Tibial artery (tissue), 4 donors: ENCODE results near the gene MISP.
"Not testable (repeated sequence)": the region's sequence is repeated elsewhere in the genome, so short reads cannot be mapped to it uniquely, and the experiment has no call there.

Experiments
- DNase-seq, 2 donors: peaks; one replicate each; pipeline ENCODE4 v3.0.0-alpha.2; 2019
- H3K27ac ChIP-seq, 2 donors: fragments of 200-600 bp; sonication (generic) in 1 of 2; 1 replicate in 1 of 2; 2 replicates in 1 of 2; pipeline ENCODE4 v1.5.1; 2018 to 2019; ENCODE audit warnings: mild to moderate bottlenecking in 1 of 2
- H3K27me3 ChIP-seq, 2 donors: fragments of 200-600 bp; sonication (generic) in 1 of 2; one replicate each; pipeline versions ENCODE4 v1.5.1 to v1.6.0; 2016 to 2019
- H3K36me3 ChIP-seq, 3 donors: fragments of 200-600 bp; sonication (generic) in 2 of 3; one replicate each; pipeline ENCODE4 v1.5.1; 2016 to 2019; ENCODE audit warnings: mild to moderate bottlenecking in 2 of 3
- H3K4me1 ChIP-seq, 4 donors: fragments of 200-600 bp; sonication (generic) in 2 of 4; 1 replicate in 3 of 4; 2 replicates in 1 of 4; pipeline ENCODE4 v1.5.1; 2016 to 2019
- H3K4me3 ChIP-seq, 2 donors: fragments of 200-600 bp; sonication (generic) in 1 of 2; 1 replicate in 1 of 2; 2 replicates in 1 of 2; pipeline ENCODE4 v1.5.1; 2018 to 2019; ENCODE audit warnings: mild to moderate bottlenecking in 2 of 2
- H3K9me3 ChIP-seq, 3 donors: fragments of 200-600 bp; sonication (generic) in 1 of 3; one replicate each; pipeline ENCODE4 v1.5.1; 2016 to 2019
- intact Hi-C: fragments of 100-400 bp; cut with DNase I; formaldehyde crosslinking; loops from one replicate; pipeline ENCODE4 v1.15.0; 2023; ENCODE audit warnings: low total_unique reads
- TF ChIP-seq, protein P1 (sequence below), 2 experiments: fragments of 200-600 bp in 1 of 2; fragments of 450-650 bp in 1 of 2; IDR thresholded peaks; one replicate each; pipeline ENCODE4 v1.5.1; 2017 to 2019; ENCODE audit warnings: antibody characterized with exemption in 2 of 2, mild to moderate bottlenecking in 1 of 2, moderate library complexity in 1 of 2

The MISP gene

DNA sequence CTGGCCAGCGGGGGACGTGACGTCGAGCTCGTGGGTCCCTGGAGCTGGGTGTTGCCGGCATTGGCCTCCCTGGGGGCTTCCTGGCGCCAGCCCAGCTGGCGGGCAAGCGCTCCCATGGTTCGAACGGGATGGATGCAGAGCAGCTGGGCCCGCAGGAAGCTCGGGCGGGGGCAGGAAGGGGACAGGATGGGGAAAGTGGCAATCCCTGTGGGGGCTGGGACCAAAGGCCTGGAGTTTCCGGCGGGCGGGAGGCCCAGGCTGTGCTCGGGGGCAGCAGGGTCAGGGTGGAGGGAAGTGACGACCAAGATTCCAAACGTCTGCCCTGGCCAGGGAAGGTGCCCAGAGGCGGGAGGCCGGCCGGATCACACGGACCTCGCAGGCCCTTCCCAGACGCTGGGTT is 22.9 kb upstream of the MISP start:
- no peak overlapping the region for H3K27ac ChIP-seq
- DNase-seq, result no peak

DNA sequence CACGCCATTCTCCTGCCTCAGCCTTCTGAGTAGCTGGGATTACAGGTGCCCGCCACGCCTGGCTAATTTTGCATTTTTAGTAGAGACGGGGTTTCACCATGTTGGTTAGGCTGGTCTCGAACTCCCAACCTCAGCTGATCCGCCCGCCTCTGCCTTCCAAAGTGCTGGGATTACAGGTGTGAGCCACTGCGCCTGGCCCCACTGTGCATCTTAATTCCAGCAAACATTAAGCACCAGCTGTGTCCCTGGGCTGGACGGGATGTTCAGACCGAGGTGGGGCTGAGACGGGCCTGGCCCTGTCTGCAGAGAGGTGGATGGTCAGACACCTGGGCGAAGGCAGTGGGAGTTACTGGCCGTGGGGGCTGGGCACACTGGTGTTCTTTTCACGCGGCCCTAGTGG is 21.3 kb upstream of the MISP start:
- intact Hi-C loops, H3K9me3 ChIP-seq, H3K36me3 ChIP-seq, H3K4me3 ChIP-seq, H3K27me3 ChIP-seq, DNase-seq, H3K27ac ChIP-seq, H3K4me1 ChIP-seq: not testable (repeated sequence)

More for the DNA sequence above, 22.9 kb upstream of the MISP start:
- intact Hi-C loops, result no loop called here
- Histone ChIP-seq H3K4me1 (no peaks in the 10 kb centered on the region), H3K9me3 (no peaks in the 10 kb centered on the region), H3K27me3 (peaks cover 0 to 11% of the 10 kb centered on the region in 2 donors), H3K36me3 (peaks cover 0 to 5% (median 0%) of the 10 kb centered on the region in 3 donors), H3K4me3 (no peak overlapping the region)
- TF ChIP-seq, protein P1, sequence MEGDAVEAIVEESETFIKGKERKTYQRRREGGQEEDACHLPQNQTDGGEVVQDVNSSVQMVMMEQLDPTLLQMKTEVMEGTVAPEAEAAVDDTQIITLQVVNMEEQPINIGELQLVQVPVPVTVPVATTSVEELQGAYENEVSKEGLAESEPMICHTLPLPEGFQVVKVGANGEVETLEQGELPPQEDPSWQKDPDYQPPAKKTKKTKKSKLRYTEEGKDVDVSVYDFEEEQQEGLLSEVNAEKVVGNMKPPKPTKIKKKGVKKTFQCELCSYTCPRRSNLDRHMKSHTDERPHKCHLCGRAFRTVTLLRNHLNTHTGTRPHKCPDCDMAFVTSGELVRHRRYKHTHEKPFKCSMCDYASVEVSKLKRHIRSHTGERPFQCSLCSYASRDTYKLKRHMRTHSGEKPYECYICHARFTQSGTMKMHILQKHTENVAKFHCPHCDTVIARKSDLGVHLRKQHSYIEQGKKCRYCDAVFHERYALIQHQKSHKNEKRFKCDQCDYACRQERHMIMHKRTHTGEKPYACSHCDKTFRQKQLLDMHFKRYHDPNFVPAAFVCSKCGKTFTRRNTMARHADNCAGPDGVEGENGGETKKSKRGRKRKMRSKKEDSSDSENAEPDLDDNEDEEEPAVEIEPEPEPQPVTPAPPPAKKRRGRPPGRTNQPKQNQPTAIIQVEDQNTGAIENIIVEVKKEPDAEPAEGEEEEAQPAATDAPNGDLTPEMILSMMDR (IDR thresholded peaks at IDR 0.05), result no peak

DNA sequence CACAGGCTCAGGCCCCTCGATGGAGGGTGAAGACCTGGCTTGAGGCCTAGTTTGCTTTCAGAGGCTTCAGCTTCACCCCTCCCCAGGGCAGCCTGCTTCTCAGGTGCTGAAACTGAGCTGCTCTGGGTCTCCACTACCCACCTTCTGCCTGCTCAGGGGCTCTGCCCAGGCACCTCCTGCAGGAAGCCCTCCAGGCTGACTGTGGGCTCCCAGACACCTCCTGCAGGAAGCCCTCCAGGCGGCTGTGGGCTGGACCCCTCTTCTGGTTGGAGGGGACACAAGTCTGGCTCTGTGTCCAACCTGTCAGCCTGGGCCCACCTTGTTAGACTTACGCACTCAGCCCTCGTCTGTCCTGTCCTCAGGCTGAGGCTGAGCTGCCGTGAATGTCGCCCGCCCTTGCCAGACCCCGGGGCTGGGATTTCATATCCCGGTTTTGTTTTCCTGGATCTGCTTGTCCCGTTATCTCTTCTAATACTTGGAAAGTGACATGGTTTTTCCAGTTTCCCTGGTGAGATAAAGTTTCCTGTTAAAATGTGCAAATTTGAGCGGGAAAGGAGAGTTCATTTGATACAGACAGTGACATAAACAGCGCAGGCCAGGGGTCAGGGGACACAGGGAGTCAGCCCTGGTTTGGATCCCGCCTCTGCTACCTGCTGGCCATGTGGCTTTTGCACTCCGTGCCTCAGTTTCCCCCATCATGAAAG is 20.8 kb upstream of the MISP start:
- Histone ChIP-seq H3K27ac (no peak overlapping the region), H3K9me3 (no peaks in the 10 kb centered on the region), H3K36me3 (peaks cover 0 to 5% (median 0%) of the 10 kb centered on the region in 3 donors), H3K4me1 (no peaks in the 10 kb centered on the region), H3K27me3 (peaks cover 0 to 3% of the 10 kb centered on the region in 2 donors), H3K4me3 (no peak overlapping the region)
- TF ChIP-seq, protein P1 (IDR thresholded peaks at IDR 0.05), result no peak
- DNase-seq, result no peak
- intact Hi-C loops, result no loop called here

DNA sequence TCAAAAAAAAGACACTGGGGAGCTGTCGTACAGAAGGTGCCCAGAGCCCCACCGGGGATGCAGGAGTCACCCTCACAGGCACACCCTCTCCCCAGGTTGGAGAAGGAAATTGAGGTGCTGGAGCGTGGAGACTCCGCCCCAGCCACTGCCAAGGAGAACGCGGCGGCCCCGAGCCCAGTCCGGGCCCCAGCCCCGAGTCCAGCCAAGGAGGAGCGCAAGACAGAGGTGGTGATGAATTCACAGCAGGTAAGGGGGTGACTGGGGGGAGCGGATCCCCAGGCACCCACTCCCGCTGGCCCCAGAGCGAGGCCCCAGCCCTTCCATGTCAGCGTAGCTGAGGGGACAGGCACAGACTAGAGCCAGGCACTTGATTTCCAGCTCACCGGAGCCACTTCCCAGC is 19.9 kb upstream of the MISP start:
- peaks cover 0 to 3% of the 10 kb centered on the region in 2 donors for H3K27me3 ChIP-seq
- H3K4me3 ChIP-seq, result no peak overlapping the region
- no peak overlapping the region for H3K27ac ChIP-seq
- DNase-seq, result no peak
- no peaks in the 10 kb centered on the region for H3K9me3 ChIP-seq
- peaks cover 0 to 7% (median 2%) of the 10 kb centered on the region in 3 donors for H3K36me3 ChIP-seq
- intact Hi-C loops, result no loop called here
- TF ChIP-seq, protein P1 (IDR thresholded peaks at IDR 0.05), result no peak
- no peaks in the 10 kb centered on the region for H3K4me1 ChIP-seq

DNA sequence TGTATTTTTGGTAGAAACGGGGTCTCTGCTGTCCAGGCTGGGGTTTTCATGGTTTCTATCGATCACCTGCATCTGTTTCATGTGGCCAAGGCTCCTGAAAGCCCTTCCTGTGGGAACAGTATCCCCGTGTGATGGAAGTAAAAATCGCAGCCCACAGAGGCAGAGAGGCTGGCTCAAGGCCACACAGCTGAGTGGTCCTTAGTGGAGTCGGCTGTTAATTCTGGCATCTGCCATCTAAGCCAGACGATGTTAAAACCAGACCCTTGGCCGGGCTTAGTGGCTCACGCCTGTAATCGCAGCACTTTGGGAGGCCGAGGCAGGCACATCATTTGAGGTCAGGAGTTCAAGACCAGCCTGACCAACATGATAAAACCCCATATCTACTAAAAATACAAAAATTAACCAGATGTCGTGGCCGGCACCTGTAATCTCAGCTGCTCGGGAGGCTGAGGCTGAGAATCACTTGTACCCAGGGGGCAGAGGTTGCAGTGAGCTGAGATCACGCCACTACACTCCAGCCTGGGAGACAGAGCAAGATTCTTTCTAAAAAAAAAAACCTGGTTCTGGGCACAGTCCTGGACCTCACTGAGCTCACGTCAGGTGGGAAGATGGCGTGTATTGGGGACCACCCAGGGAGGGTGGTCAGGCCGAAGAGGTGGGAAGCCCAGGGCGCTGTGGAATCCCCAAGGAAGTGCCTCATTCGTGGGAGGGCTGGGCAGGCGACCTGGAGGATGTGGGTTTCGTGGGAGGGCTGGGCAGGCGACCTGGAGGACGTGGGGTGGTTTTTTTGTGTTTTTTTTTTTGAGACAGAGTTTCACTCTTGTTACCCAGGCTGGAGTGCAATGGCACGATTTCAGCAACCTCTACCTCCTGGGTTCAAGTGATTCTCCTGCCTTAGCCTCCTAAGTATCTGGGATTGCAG is 18.5 kb upstream of the MISP start:
- H3K27ac ChIP-seq, result no peak overlapping the region
- H3K4me3 ChIP-seq, result no peak overlapping the region
- TF ChIP-seq, protein P1 (IDR thresholded peaks at IDR 0.05), result no peak
- peaks cover 0 to 1% of the 10 kb centered on the region in 2 donors for H3K27me3 ChIP-seq
- no peak for DNase-seq
- H3K36me3 ChIP-seq, result peaks cover 0 to 12% (median 6%) of the 10 kb centered on the region in 3 donors
- no peaks in the 10 kb centered on the region for H3K4me1 ChIP-seq
- no peaks in the 10 kb centered on the region for H3K9me3 ChIP-seq
- intact Hi-C loops, result loop anchor here (1.0 kb wide), 1 partner anchor 67 kb away; no protein-coding TSS in a partner anchor

DNA sequence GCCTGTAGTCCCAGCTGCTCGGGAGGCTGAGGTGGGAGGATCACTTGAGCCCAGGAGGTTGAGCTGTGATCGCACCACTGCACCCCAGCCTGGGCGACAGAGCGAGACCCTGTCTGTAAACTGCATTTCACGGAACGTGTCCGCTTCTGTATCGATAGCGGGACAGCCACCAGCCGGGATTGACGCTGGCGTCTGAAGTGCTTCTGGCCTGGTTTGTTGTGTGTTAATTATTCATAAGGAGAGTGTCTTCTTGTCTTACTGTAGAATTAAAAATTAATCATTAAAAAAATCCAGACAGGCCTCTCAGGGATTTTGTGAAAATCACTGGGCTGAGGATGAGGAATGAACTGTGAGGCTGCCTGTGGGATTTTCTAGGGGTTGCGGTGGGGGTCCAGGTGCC is 16.2 kb upstream of the MISP start:
- Histone ChIP-seq H3K4me3 (no peak overlapping the region), H3K4me1 (no peaks in the 10 kb centered on the region), H3K36me3 (peaks cover 0 to 12% (median 6%) of the 10 kb centered on the region in 3 donors), H3K27me3 (peaks cover 0 to 17% of the 10 kb centered on the region in 2 donors), H3K9me3 (no peaks in the 10 kb centered on the region), H3K27ac (no peak overlapping the region)
- intact Hi-C loops, result no loop called here
- DNase-seq, result no peak
- TF ChIP-seq, protein P1 (IDR thresholded peaks at IDR 0.05), result no peak
